ENCODE data around the gene BTBD16. TPM values are rescaled to one million over a fixed set of nuclear protein-coding genes. Genes with fewer than 3 reads are reported as not detected.

The BTBD16 gene
- polyA plus RNA-seq, 1 experiment = not detected

GRCh38 chr10:122376364-122376961 lies 105.4 kb downstream of the BTBD16 start:
- Histone ChIP-seq H3K4me3 (ENCODE audit: low read depth, low read length) (no peak overlapping the region), H3K27me3 (ENCODE audit: control insufficient read depth, insufficient read depth, low read length) (no peaks in the 10 kb centered on the region), H3K27ac (ENCODE audit: low read depth, low read length) (no peak overlapping the region), H3K9me3 (ENCODE audit: control insufficient read depth, insufficient read depth, low read length) (no peaks in the 10 kb centered on the region; the same call in 1 of the 2 replicates)
- CTCF ChIA-PET = interaction anchor here (1.0 kb wide), 1 partner anchor 78 kb away, joined by 4 read pairs; no protein-coding TSS in a partner anchor
- no peak for DNase-seq (ENCODE audit: low read depth, low spot score)
- TF ChIP-seq, protein P1, sequence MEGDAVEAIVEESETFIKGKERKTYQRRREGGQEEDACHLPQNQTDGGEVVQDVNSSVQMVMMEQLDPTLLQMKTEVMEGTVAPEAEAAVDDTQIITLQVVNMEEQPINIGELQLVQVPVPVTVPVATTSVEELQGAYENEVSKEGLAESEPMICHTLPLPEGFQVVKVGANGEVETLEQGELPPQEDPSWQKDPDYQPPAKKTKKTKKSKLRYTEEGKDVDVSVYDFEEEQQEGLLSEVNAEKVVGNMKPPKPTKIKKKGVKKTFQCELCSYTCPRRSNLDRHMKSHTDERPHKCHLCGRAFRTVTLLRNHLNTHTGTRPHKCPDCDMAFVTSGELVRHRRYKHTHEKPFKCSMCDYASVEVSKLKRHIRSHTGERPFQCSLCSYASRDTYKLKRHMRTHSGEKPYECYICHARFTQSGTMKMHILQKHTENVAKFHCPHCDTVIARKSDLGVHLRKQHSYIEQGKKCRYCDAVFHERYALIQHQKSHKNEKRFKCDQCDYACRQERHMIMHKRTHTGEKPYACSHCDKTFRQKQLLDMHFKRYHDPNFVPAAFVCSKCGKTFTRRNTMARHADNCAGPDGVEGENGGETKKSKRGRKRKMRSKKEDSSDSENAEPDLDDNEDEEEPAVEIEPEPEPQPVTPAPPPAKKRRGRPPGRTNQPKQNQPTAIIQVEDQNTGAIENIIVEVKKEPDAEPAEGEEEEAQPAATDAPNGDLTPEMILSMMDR (IDR thresholded peaks at IDR 0.05; ENCODE audit: low read depth, low read length) = no peak
- POLR2A ChIA-PET = no interaction called here

- DNase-seq (ENCODE audit: low read depth, low spot score) = no peak
- no peaks in the 10 kb centered on the region; the same call in 1 of the 2 replicates for H3K9me3 ChIP-seq (ENCODE audit: control insufficient read depth, insufficient read depth, low read length)
- TF ChIP-seq, protein P1 (IDR thresholded peaks at IDR 0.05; ENCODE audit: low read depth, low read length) = no peak
- no peak overlapping the region for H3K27ac ChIP-seq (ENCODE audit: low read depth, low read length)
- POLR2A ChIA-PET = no interaction called here
- H3K27me3 ChIP-seq (ENCODE audit: control insufficient read depth, insufficient read depth, low read length) = no peaks in the 10 kb centered on the region
- H3K4me3 ChIP-seq (ENCODE audit: low read depth, low read length) = no peak overlapping the region
- CTCF ChIA-PET = interaction anchor here (0.9 kb wide), 1 partner anchor 186 kb away, joined by 3 read pairs; no protein-coding TSS in a partner anchor
These were observed 107.9 kb downstream of the BTBD16 start for GRCh38 chr10:122379041-122379440.

- Histone ChIP-seq H3K27me3 (ENCODE audit: control insufficient read depth, insufficient read depth, low read length) (no peaks in the 10 kb centered on the region), H3K4me3 (ENCODE audit: low read depth, low read length) (no peak overlapping the region), H3K27ac (ENCODE audit: low read depth, low read length) (no peak overlapping the region), H3K9me3 (ENCODE audit: control insufficient read depth, insufficient read depth, low read length) (no peaks in the 10 kb centered on the region; the same call in 1 of the 2 replicates)
- ChIA-PET POLR2A (no interaction called here), CTCF (interaction anchor here (0.9 kb wide), 1 partner anchor 186 kb away, joined by 3 read pairs; no protein-coding TSS in a partner anchor)
- TF ChIP-seq, protein P1 (IDR thresholded peaks at IDR 0.05; ENCODE audit: low read depth, low read length) = no peak
- no peak for DNase-seq (ENCODE audit: low read depth, low spot score)
These were observed 108.4 kb downstream of the BTBD16 start for GRCh38 chr10:122379537-122379936.

- Histone ChIP-seq H3K27me3 (ENCODE audit: control insufficient read depth, insufficient read depth, low read length) (no peaks in the 10 kb centered on the region), H3K27ac (ENCODE audit: low read depth, low read length) (no peak overlapping the region), H3K9me3 (ENCODE audit: control insufficient read depth, insufficient read depth, low read length) (no peaks in the 10 kb centered on the region), H3K4me3 (ENCODE audit: low read depth, low read length) (no peak overlapping the region)
- CTCF ChIA-PET = no interaction called here
- no peak for DNase-seq (ENCODE audit: low read depth, low spot score)
- TF ChIP-seq, protein P1 (IDR thresholded peaks at IDR 0.05; ENCODE audit: low read depth, low read length) = no peak
- POLR2A ChIA-PET = no interaction called here
These were observed 109.6 kb downstream of the BTBD16 start for GRCh38 chr10:122380703-122381102.

- TF ChIP-seq, protein P1 (IDR thresholded peaks at IDR 0.05; ENCODE audit: low read depth, low read length) = no peak
- H3K9me3 ChIP-seq (ENCODE audit: control insufficient read depth, insufficient read depth, low read length) = no peaks in the 10 kb centered on the region
- no peak for DNase-seq (ENCODE audit: low read depth, low spot score)
- ChIA-PET CTCF (interaction anchor here (0.6 to 1.5 kb wide), 2 partner anchors 53 to 83 kb away, joined by 3 read pairs; no protein-coding TSS in a partner anchor), POLR2A (no interaction called here)
- H3K27ac ChIP-seq (ENCODE audit: low read depth, low read length) = no peak overlapping the region
- H3K27me3 ChIP-seq (ENCODE audit: control insufficient read depth, insufficient read depth, low read length) = no peaks in the 10 kb centered on the region
- H3K4me3 ChIP-seq (ENCODE audit: low read depth, low read length) = no peak overlapping the region
These were observed 110.6 kb downstream of the BTBD16 start for GRCh38 chr10:122381680-122382079.

Data from AG04450 (cell line).